ENCODE measurements around the gene PI4KA.
"Not testable (repeated sequence)": the region's sequence is repeated elsewhere in the genome, so short reads cannot be mapped to it uniquely, and the experiment has no call there.

The PI4KA gene

DNA sequence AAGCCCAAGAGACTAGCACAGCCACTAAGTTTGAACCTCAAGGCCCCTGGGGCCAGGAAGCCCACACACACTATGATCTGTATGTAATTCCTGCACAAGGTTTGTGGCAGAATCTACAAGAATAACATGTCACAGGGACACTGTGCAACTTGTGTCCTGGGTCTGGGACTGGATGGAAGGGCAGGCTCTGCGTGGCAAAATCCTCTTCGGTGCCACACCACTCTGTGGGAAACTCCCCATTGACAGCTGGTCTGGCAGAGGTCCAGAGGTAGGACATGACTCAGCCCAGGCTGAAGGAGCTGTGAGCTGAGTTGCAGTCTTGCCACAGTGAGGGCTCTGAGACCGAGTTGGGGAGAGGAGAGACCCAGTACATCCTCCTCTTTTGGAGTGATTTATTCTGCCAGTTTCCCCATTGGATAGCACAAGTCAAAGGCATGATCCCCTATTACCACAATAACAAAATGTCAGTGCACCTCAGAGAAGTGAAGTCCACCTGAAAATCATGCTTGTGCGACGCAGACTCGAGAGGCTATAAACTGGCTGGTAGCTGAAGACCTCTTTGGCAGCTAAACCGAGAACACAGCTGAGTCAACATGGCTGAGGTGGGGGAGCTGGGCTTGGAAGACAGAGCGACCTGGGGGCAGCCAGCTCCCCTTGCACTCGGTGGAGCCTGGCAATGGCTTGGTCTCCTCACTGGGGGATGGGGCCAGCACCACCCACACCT lies 108.0 kb downstream of the PI4KA start:
- DNase-seq (ENCODE audit: low read depth in 2 of 2, low spot score in 1 of 2) = no peak

GRCh38 chr22:20749453-20749852 lies 109.2 kb downstream of the PI4KA start:
- DNase-seq (ENCODE audit: low read depth in 2 of 2, low spot score in 1 of 2) = no peak

DNA sequence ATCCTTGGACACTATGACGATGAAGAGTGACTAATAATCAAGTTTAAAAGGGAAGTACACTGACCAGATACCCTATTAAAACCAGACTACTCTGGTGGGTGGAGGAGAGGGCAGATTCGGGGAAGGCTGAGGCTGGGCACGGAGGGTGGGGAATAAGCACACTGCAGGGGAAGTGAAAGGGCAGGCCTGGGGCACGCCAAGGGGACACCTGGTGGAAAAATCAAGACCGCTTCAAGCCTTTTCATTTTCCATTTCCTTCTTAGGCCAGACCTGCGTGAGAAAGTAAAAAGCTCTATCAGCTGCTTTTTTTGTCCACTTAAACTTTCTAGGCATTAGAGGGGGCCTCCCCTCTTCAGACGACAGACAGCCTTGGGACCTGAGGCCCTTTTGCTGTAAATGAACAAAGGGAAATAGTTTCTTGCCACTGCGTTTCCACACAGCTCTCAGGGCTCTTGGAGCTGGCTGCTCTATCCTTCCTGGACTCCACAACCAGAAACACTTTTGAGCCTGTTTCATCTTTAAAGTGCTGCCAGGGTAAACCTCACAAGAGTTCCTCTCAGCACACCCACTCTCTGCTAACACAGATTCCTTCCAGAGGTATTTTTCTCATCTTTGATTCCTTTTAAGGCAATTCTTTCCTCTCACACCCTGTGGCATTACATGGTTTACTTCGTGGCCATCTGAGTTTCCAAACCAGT lies 109.7 kb downstream of the PI4KA start:
- DNase-seq (ENCODE audit: low read depth in 2 of 2, low spot score in 1 of 2) = no peak

DNA sequence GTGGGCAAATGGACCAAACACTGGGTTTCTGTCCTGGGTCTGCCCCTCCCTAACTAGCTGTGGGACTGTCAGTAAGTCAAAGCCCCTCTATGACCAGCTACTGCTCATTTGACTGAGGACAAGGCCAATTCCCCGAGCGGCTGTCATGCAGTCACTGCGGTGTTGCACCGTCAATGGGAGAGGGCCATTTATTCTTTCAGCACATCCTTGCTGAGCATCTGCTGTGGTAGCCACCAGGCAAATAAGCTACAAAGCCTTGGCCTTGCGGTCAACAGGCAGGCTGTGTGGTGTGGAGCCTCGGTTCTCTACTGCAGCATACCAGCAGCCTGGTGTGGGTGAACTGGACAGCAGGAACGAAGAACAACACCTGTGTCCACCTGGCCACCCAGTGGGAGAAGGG lies 110.5 kb downstream of the PI4KA start:
- DNase-seq (ENCODE audit: low read depth in 2 of 2, low spot score in 1 of 2) = no peak

GRCh38 chr22:20747223-20747622 lies 111.4 kb downstream of the PI4KA start:
- DNase-seq (ENCODE audit: low read depth in 2 of 2, low spot score in 1 of 2) = no peak

DNA sequence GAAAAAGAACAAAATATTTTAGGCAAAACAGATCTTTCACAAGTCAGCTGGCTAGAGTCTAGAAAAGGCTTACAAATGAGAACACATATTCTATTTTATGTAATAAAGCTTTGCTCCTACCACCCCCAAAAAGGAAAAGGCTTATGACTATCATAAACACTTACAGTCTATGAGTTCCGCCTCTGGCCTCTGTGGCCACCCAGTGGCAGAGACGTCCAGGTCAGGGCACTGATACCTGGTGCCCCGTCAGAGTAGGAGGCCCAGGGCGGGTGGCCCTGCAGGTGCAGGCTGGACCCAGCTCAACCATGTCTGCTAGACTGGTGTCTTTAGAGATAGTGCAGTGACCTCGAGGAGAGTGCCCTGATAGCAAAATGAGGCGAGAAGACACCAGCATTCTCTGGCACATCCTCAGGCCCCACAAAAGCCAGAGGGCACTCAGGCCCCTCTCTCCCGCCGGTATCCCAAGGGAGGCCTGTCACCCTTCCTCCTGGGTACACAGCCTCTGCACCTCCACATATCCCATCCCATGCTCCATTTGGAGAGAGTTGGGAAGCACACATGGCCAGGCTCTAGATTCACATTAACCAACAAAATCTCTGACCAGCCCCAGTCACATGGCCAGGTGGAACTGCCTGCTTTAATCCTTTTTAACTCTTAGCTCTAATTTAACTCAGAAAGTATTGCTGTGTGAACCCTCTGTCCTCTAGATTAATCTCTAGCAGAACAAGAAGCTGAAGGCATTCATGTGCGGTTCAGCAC lies 112.0 kb downstream of the PI4KA start:
- DNase-seq (ENCODE audit: low read depth in 2 of 2, low spot score in 1 of 2) = no peak

DNA sequence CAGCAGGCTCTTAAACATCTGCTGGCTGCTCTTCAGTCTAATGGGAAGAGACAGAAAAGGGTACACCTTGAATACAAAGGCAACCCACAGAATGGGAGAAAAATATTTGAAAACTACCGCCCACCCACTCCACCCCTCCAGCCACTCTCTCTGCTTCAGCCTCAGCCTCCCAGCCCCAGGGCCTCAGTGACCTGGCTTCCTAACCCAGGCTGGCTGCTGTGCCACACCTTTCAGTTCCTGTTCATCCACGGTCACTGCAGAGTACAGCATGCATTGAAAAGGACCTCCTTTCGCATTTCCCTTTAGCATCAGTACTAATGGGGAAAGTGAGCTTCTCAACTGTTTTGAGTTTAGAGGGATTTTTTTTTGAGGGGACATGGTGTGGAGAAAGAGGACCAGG lies 113.5 kb downstream of the PI4KA start:
- DNase-seq (ENCODE audit: low read depth in 2 of 2, low spot score in 1 of 2) = no peak

GRCh38 chr22:20744456-20744855 lies 114.2 kb downstream of the PI4KA start:
- DNase-seq (ENCODE audit: low read depth in 2 of 2, low spot score in 1 of 2) = no peak

- DNase-seq (ENCODE audit: low read depth in 2 of 2, low spot score in 1 of 2) = no peak
Measured at GRCh38 chr22:20742764-20743163, 115.8 kb downstream of the PI4KA start.

DNA sequence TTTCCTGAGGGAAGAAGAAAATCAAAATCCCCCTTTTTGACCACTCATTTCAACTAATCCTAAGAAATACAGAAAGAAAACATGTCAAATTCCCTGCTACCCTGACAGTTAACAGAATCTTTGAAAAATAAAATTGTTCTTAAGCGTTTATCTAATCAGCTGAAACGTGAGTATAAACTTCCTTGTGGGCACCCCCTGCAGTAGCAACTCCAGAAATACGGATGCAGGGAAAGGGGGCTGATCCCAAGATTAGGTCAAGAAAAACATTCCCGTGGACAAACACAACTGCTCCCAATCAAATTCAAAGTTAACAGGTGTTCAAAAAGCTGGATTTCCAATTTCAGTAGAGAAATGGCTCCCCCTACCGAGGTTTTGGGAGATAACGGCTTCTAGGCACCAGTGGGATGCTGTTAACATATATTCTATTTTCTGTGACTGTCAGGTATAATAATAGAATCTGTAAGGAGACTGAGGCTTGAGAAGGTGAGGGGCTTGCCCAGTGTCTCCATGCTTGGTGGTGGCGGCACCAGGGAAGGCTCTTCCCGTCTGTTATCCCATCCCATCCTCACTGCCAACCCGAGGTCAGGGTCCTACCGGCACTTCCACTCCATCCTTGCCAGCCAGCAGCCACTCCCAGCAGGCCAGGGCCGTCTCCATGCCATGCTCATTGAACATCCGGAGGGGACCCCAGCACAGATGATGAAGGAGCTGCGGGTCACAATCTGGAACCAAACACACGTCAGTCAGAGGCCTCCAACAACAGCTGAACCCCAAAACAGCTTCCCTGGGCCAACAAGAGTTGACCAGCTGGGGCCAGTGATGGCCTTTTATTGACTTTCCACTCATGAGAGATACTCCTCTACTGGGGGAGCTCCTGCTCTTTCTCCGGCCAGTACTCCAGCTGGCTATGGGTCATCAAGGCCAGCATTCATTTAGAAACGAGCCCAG lies 116.7 kb downstream of the PI4KA start:
- DNase-seq (ENCODE audit: low read depth in 2 of 2, low spot score in 1 of 2) = no peak

DNA sequence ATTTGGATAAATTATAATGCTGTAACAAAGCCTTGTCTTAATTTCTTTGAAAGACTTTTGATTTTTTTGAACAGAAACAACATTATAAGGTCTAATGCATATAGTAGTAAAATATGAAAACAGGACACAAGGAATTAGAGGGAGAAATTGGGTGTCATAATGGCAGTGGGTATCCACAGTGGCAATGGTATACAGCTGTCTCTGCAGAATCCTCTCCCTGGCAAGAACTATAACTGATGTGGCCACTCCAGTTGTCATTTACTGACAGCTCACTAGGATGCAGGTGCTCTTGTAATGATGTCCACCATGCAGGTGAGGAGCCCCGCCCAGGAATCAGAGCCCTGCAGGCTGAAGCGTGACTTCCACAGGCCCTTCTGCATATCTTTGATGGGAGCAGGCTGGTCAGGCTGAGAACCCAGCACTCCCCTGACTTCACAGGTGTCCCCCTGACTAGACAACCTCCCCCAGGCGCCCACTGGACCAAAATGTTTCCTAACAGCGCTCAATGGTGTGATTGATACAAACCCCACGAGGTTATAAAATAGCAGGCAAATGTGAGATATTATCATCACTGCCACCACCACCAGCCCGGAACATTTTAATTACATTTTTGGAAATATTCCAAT lies 117.5 kb downstream of the PI4KA start:
- DNase-seq (ENCODE audit: low read depth in 2 of 2, low spot score in 1 of 2) = no peak

GRCh38 chr22:20740222-20740951 lies 118.2 kb downstream of the PI4KA start:
- DNase-seq (ENCODE audit: low read depth in 2 of 2, low spot score in 1 of 2) = no peak

- no peak for DNase-seq (ENCODE audit: low read depth in 2 of 2, low spot score in 1 of 2)
Measured at GRCh38 chr22:20738394-20739089, 120.1 kb downstream of the PI4KA start.

GRCh38 chr22:20736891-20737290 lies 121.7 kb downstream of the PI4KA start:
- DNase-seq (ENCODE audit: low read depth in 2 of 2, low spot score in 1 of 2) = not testable (repeated sequence)

GRCh38 chr22:20735356-20736162 lies 123.1 kb downstream of the PI4KA start:
- DNase-seq (ENCODE audit: low read depth in 2 of 2, low spot score in 1 of 2) = not testable (repeated sequence)

GRCh38 chr22:20732431-20732830 lies 126.2 kb downstream of the PI4KA start:
- DNase-seq (ENCODE audit: low read depth in 2 of 2, low spot score in 1 of 2) = not testable (repeated sequence)

DNA sequence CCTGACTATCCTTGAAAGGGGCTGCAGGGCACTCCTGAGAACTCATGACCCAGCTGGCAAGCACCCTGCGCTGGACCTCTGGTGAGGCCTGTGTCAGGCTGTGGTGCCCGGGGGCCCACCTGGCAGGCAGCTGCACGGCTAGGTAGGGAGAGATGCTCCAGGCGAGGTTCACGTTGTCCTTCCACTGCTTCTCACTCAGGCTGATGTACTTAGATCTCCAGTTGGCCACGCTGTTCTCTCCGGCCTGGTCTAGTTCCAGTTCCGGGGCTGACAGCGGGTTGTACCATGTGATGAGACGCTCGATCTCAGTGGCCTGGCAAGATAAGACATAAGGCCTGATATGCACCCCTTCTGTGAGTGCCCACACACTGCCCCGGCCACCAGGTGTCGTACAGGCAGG lies 129.4 kb downstream of the PI4KA start:
- no peak for DNase-seq (ENCODE audit: low read depth in 2 of 2, low spot score in 1 of 2)

- DNase-seq (ENCODE audit: low read depth in 2 of 2, low spot score in 1 of 2) = no peak
Measured at GRCh38 chr22:20728523-20729190, 130.0 kb downstream of the PI4KA start.
